ENCODE measurements around the gene C19orf12.

- TF ChIP-seq CTCF (IDR thresholded peaks at IDR 0.05; ENCODE audit: low read length) (no peak), EZH2 (optimal IDR thresholded peaks at IDR 0.05; ENCODE audit: low read depth, low read length) (no peak)
Measured at GRCh38 chr19:29675120-29675649, 39.9 kb downstream of the C19orf12 start.
